GM20000 (cell line): ENCODE measurements around the gene NSD1.

Experiments
- DNase-seq: peaks from one replicate; pipeline ENCODE4 v3.0.0; 2012; ENCODE audit warnings: low spot score
- CTCF ChIP-seq: IDR thresholded peaks from 2 replicates; pipeline ENCODE4 v1.5.1; 2012; ENCODE audit warnings: mild to moderate bottlenecking, control low read depth; ENCODE audit errors: extremely low read depth, missing control alignments

NSD1 gene

DNA sequence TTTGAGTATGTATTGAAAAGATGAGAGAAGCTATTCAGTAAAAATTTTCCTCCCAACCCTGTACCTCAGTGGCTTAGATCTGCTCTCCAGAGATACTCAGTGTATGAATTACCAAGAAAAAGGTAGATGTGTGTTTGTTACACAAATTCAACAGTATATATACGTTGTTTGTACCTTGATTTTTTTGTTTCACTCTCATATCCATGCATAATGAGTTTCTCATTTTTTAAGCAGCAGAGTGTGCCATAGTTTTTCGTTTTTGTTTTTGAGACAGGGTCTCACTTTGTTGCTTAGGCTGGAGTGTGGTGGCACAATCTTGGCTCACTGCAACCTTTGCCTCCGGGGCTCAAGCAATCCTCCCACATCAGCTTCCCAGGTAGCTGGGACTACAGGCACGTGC lies 92.2 kb downstream of the NSD1 start:
- no peak for DNase-seq
- TF ChIP-seq CTCF, result no peak

DNA sequence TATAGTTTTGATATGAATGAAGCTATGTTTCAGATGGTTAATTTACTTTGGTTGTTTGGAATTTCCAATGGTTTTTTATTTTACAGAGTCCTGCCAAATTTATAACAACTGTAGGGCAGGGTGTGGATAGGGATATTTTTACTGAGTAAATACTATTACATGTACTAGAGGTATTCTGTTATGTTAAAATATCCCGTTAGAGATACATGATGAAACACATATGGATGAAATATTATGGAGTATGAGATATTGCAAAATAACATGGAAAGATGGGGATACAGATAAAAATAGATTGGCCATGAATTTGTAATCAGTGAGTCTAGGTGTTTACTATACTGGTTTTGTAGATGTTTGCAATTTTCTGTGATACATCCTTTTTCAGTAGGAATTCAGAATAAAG lies 93.3 kb downstream of the NSD1 start:
- TF ChIP-seq CTCF, result no peak
- DNase-seq, result no peak

- TF ChIP-seq CTCF, result no peak
- DNase-seq, result no peak
Observed at GRCh38 chr5:177228751-177229150, 95.2 kb downstream of the NSD1 start.

DNA sequence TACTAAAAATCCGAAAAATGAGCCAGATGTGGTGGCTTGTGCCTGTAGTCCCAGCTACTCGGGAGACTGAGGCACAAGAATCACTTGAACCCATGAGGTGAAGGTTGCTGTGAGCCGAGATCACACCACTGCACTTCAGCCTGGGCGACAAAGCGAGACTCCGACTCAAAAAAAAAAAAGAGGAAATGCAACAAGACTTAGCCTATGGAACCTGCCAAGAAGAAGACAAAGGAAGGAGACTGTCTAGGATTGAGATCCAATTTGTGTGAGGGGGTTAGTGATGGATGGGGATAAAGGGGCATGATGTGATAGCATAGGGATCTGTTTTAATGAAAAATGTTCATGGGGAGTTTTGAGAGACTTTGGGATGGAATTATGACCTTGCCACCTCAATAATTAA lies 97.1 kb downstream of the NSD1 start:
- no peak for TF ChIP-seq CTCF
- DNase-seq, result no peak

DNA sequence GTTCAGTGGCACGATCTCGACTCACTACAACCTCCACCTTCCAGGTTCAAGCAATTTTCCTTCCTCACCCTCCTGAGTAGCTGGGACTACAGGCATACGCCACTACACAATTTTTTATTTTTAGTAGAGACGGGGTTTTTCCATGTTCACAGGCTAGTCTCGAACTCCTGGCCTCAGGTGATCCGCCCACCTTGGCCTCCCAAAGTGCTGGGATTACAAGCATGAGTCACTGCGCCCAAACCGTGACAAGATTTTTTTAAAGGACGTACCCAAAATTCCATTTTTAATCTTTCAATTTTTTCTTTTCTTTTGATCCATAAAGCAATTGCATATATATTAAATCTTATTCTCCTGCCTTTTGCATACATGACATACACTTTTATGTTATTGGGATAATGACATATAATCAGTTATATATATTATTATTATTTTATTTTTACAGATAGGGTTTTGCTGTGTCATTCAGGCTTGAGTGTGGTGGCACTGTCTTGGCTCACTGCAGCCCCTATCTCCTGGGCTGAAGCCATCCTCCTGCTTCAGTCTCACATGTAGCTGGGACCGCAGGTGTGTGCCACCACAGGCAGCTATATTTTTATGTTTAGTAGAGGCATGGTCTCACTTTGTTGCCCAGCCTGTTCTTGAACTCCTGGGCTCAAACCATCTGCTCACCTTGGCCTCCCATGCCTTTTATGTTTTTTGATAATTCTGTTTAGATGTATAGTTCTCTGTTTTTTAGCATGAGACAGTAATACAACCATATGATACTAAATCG lies 98.1 kb downstream of the NSD1 start:
- no peak for DNase-seq
- no peak for TF ChIP-seq CTCF

DNA sequence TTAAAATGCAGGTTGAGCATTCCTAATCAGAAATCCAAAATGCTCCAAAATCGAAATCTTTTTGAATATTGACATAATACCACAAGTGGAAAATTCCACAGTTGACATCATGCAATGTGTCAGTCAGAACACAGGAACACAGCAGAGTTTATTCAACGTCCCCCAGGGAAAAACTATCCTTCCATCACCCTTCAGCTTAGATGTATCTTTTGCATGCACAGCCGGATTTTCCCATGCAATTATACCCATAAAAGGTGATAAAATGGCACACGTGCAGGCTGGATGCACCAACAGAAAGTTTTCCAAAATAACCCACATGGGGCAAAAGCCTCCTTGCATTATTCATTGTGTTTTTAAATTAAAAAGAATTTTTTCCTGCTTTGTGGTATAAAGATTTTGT lies 98.8 kb downstream of the NSD1 start:
- no peak for TF ChIP-seq CTCF
- DNase-seq, result no peak

GRCh38 chr5:177232761-177233160 lies 99.2 kb downstream of the NSD1 start:
- no peak for DNase-seq
- no peak for TF ChIP-seq CTCF
